HEK293 (cell line): ENCODE data around the gene GGTA1.

Experiments
- CTCF ChIA-PET: fragments of 350-600 bp; formaldehyde crosslinking; extraction: SDS; loops from one replicate; lab custom pipeline; 2021; ENCODE audit warnings: antibody characterized with exemption; lab: Yijun Ruan, JAX
- POLR2A ChIA-PET: fragments of 300-600 bp; formaldehyde crosslinking; extraction: SDS; loops from one replicate; lab custom pipeline; 2020; ENCODE audit warnings: antibody characterized with exemption, inconsistent platforms; lab: Yijun Ruan, JAX
- H3K27ac ChIP-seq: fragments of 200-500 bp; sonication (Bioruptor generic); 2 replicates; pipeline ENCODE4 v1.5.1; 2014; ENCODE audit warnings: low read depth, low read length, control low read depth, inconsistent platforms; ENCODE audit errors: extremely low read depth
- H3K36me3 ChIP-seq, 2 experiments: fragments of 200-500 bp in 1 of 2; sonication (Bioruptor generic) in 1 of 2; 1 replicate in 1 of 2; 2 replicates in 1 of 2; pipeline ENCODE4 v1.5.1; 2014 to 2017; ENCODE audit warnings: inconsistent platforms in 2 of 2, low read length in 2 of 2; ENCODE audit not compliant: control insufficient read depth in 2 of 2, insufficient read depth in 1 of 2
- H3K4me1 ChIP-seq: fragments of 200-500 bp; sonication (Bioruptor generic); 2 replicates; pipeline ENCODE4 v1.5.1; 2014; ENCODE audit warnings: mild to moderate bottlenecking, low read length, inconsistent platforms; ENCODE audit not compliant: control insufficient read depth, insufficient read depth
- H3K4me3 ChIP-seq: 2 replicates; pipeline ENCODE4 v1.5.1; 2011; ENCODE audit warnings: low read depth, mild to moderate bottlenecking, control low read depth, low read length, moderate library complexity
- H3K9me3 ChIP-seq: fragments of 200-500 bp; sonication (Bioruptor generic); 2 replicates; pipeline ENCODE4 v1.5.1; 2014; ENCODE audit warnings: low read depth, low read length, inconsistent platforms; ENCODE audit not compliant: control insufficient read depth, insufficient read depth
- BCL11B ChIP-seq: fragments of 450-650 bp; formaldehyde crosslinking; IDR thresholded peaks from 2 replicates; pipeline ENCODE4 v1.5.1; 2016; ENCODE audit warnings: low read depth, missing biosample characterization, missing genetic modification characterization
- EGR2 ChIP-seq: fragments of 450-650 bp; formaldehyde crosslinking; IDR thresholded peaks from 2 replicates; pipeline ENCODE4 v1.5.1; 2016; ENCODE audit warnings: low read depth, missing biosample characterization, missing genetic modification characterization
- HOXA7 ChIP-seq: sonication (generic); formaldehyde crosslinking; IDR thresholded peaks from 2 replicates; pipeline ENCODE4 v1.8.1; 2022; ENCODE audit warnings: missing genetic modification reagents, borderline replicate concordance
- OVOL3 ChIP-seq: fragments of 450-650 bp; formaldehyde crosslinking; IDR thresholded peaks from 2 replicates; pipeline ENCODE4 v1.5.1; 2016; ENCODE audit warnings: missing biosample characterization, missing genetic modification characterization
- WT1 ChIP-seq: fragments of 450-650 bp; formaldehyde crosslinking; IDR thresholded peaks from 2 replicates; pipeline ENCODE4 v1.5.1; 2016; ENCODE audit warnings: missing biosample characterization, missing genetic modification characterization
- ZBTB11 ChIP-seq: fragments of 450-650 bp; formaldehyde crosslinking; conservative IDR thresholded peaks from 2 replicates; pipeline ENCODE4 v1.5.1; 2016; ENCODE audit warnings: low read depth, missing biosample characterization, missing genetic modification characterization
- ZFHX2 ChIP-seq: fragments of 450-650 bp; formaldehyde crosslinking; conservative IDR thresholded peaks from 2 replicates; pipeline ENCODE4 v1.5.1; 2016; ENCODE audit warnings: missing biosample characterization, missing genetic modification characterization
- ZFP69B ChIP-seq: fragments of 450-650 bp; formaldehyde crosslinking; IDR thresholded peaks from 2 replicates; pipeline ENCODE4 v1.5.1; 2016; ENCODE audit warnings: missing biosample characterization, missing genetic modification characterization
- ZNF10 ChIP-seq: fragments of 450-650 bp; formaldehyde crosslinking; IDR thresholded peaks from 2 replicates; pipeline ENCODE4 v1.5.1; 2017; ENCODE audit warnings: missing biosample characterization, missing genetic modification characterization
- ZNF133 ChIP-seq: fragments of 450-650 bp; formaldehyde crosslinking; IDR thresholded peaks from 2 replicates; pipeline ENCODE4 v1.5.1; 2016; ENCODE audit warnings: missing biosample characterization, missing genetic modification characterization
- ZNF140 ChIP-seq: fragments of 450-650 bp; formaldehyde crosslinking; IDR thresholded peaks from 2 replicates; pipeline ENCODE4 v1.5.1; 2016; ENCODE audit warnings: missing biosample characterization, missing genetic modification characterization
- ZNF146 ChIP-seq: fragments of 450-650 bp; formaldehyde crosslinking; IDR thresholded peaks from 2 replicates; pipeline ENCODE4 v1.5.1; 2016; ENCODE audit warnings: missing biosample characterization, missing genetic modification characterization
- ZNF184 ChIP-seq: fragments of 450-650 bp; IDR thresholded peaks from 2 replicates; pipeline ENCODE4 v1.5.1; 2018; ENCODE audit warnings: missing biosample characterization, mild to moderate bottlenecking, missing genetic modification characterization
- ZNF211 ChIP-seq: fragments of 450-650 bp; formaldehyde crosslinking; IDR thresholded peaks from 2 replicates; pipeline ENCODE4 v1.5.1; 2016; ENCODE audit warnings: low read depth, missing biosample characterization, missing genetic modification characterization
- ZNF302 ChIP-seq: fragments of 450-650 bp; formaldehyde crosslinking; IDR thresholded peaks from 2 replicates; pipeline ENCODE4 v1.5.1; 2016; ENCODE audit warnings: missing biosample characterization, missing genetic modification characterization, low read depth
- ZNF311 ChIP-seq: fragments of 450-650 bp; formaldehyde crosslinking; IDR thresholded peaks from 2 replicates; pipeline ENCODE4 v1.5.1; 2017; ENCODE audit warnings: missing biosample characterization, missing genetic modification characterization, borderline replicate concordance
- ZNF391 ChIP-seq: fragments of 450-650 bp; formaldehyde crosslinking; IDR thresholded peaks from 2 replicates; pipeline ENCODE4 v1.5.1; 2016; ENCODE audit warnings: low read depth, missing biosample characterization, missing genetic modification characterization, borderline replicate concordance
- ZNF416 ChIP-seq: fragments of 450-650 bp; formaldehyde crosslinking; IDR thresholded peaks from 2 replicates; pipeline ENCODE4 v1.5.1; 2016; ENCODE audit warnings: missing biosample characterization, missing genetic modification characterization
- ZNF510 ChIP-seq: fragments of 450-650 bp; formaldehyde crosslinking; IDR thresholded peaks from 2 replicates; pipeline ENCODE4 v1.5.1; 2018; ENCODE audit warnings: mild to moderate bottlenecking, missing genetic modification characterization, missing biosample characterization; ENCODE audit not compliant: insufficient replicate concordance
- ZNF529 ChIP-seq: fragments of 450-650 bp; formaldehyde crosslinking; IDR thresholded peaks from 2 replicates; pipeline ENCODE4 v1.5.1; 2017; ENCODE audit warnings: missing genetic modification characterization, missing biosample characterization; ENCODE audit not compliant: insufficient replicate concordance
- ZNF558 ChIP-seq: fragments of 450-650 bp; formaldehyde crosslinking; IDR thresholded peaks from 2 replicates; pipeline ENCODE4 v1.5.1; 2016; ENCODE audit warnings: missing biosample characterization, missing genetic modification characterization
- ZNF560 ChIP-seq: fragments of 450-650 bp; formaldehyde crosslinking; IDR thresholded peaks from 2 replicates; pipeline ENCODE4 v1.5.1; 2017; ENCODE audit warnings: missing biosample characterization, missing genetic modification characterization, borderline replicate concordance
- ZNF580 ChIP-seq: fragments of 450-650 bp; formaldehyde crosslinking; IDR thresholded peaks from 2 replicates; pipeline ENCODE4 v1.5.1; 2016; ENCODE audit warnings: missing biosample characterization, missing genetic modification characterization
- ZNF600 ChIP-seq: fragments of 450-650 bp; formaldehyde crosslinking; IDR thresholded peaks from 2 replicates; pipeline ENCODE4 v1.5.1; 2016; ENCODE audit warnings: missing biosample characterization, missing genetic modification characterization
- ZNF624 ChIP-seq: fragments of 450-650 bp; formaldehyde crosslinking; IDR thresholded peaks from 2 replicates; pipeline ENCODE4 v1.5.1; 2017; ENCODE audit warnings: missing biosample characterization, missing genetic modification characterization
- ZNF791 ChIP-seq: fragments of 450-650 bp; formaldehyde crosslinking; IDR thresholded peaks from 2 replicates; pipeline ENCODE4 v1.5.1; 2016; ENCODE audit warnings: missing biosample characterization, missing genetic modification characterization

The GGTA1 gene

GRCh38 chr9:121491111-121491510 lies 8.5 kb downstream of the GGTA1 start (continued):
- TF ChIP-seq BCL11B: no peak
- TF ChIP-seq ZNF211 (tag by site-specific recombination): no peak
- no peak for TF ChIP-seq ZFP69B (tag by site-specific recombination)
- TF ChIP-seq OVOL3 (tag by site-specific recombination): no peak
- TF ChIP-seq ZNF510 (tag by site-specific recombination): no peak
- no peak for TF ChIP-seq ZNF184 (tag by site-specific recombination)
- no peak for TF ChIP-seq HOXA7 (CRISPR knock-in tag)
- no peak for TF ChIP-seq ZNF10
- no peak for TF ChIP-seq ZNF146
- no peak for TF ChIP-seq ZNF140 (tag by site-specific recombination)

- H3K9me3 ChIP-seq: no peaks in the 10 kb centered on the region
- H3K4me1 ChIP-seq: no peaks in the 10 kb centered on the region
- H3K36me3 ChIP-seq: no peaks in the 10 kb centered on the region
- no peak overlapping the region for H3K4me3 ChIP-seq
- H3K27ac ChIP-seq: no peak overlapping the region
- CTCF ChIA-PET: interaction anchor here (1.1 kb wide), 2 partner anchors 8 to 13 kb away, joined by 3 to 4 read pairs; no protein-coding TSS in a partner anchor
- POLR2A ChIA-PET: interaction anchor here (1.1 kb wide), 1 partner anchor 11 kb away, joined by 4 read pairs; no protein-coding TSS in a partner anchor
- no peak for TF ChIP-seq ZNF133 (tag by site-specific recombination)
- TF ChIP-seq ZNF529 (tag by site-specific recombination): no peak
- no peak for TF ChIP-seq ZNF311
- TF ChIP-seq ZNF391 (tag by site-specific recombination): no peak
- no peak for TF ChIP-seq ZNF416
- TF ChIP-seq EGR2 (tag by site-specific recombination): no peak
These were observed 10.3 kb downstream of the GGTA1 start for GRCh38 chr9:121489344-121489743.

GRCh38 chr9:121486043-121486442 lies 13.6 kb downstream of the GGTA1 start:
- ChIA-PET POLR2A (no interaction called here), CTCF (interaction anchor here (0.6 kb wide), 1 partner anchor 166 kb away, joined by 3 read pairs; no protein-coding TSS in a partner anchor)
- peak; percentile 62 for TF ChIP-seq EGR2 (tag by site-specific recombination)
- no peak for TF ChIP-seq WT1 (tag by site-specific recombination)
- TF ChIP-seq ZNF560: no peak
- no peak for TF ChIP-seq ZNF791
- no peak for TF ChIP-seq ZNF600 (tag by site-specific recombination)
- no peak for TF ChIP-seq ZNF558 (tag by site-specific recombination)
- peak; percentile 48; the same call in 1 of the 2 replicates for TF ChIP-seq ZFHX2 (tag by site-specific recombination)
- no peaks in the 10 kb centered on the region for H3K36me3 ChIP-seq
- H3K9me3 ChIP-seq: no peaks in the 10 kb centered on the region
- no peaks in the 10 kb centered on the region for H3K4me1 ChIP-seq
- no peak overlapping the region for H3K4me3 ChIP-seq
- H3K27ac ChIP-seq: no peak overlapping the region

- POLR2A ChIA-PET: no interaction called here
These were observed 14.0 kb downstream of the GGTA1 start for GRCh38 chr9:121485623-121486022.

More at GRCh38 chr9:121485623-121486022, 14.0 kb downstream of the GGTA1 start:
- Histone ChIP-seq H3K36me3 (no peaks in the 10 kb centered on the region), H3K27ac (no peak overlapping the region)
- TF ChIP-seq ZNF580: no peak
- TF ChIP-seq WT1 (tag by site-specific recombination): no peak
- no peak for TF ChIP-seq ZNF391 (tag by site-specific recombination)
- TF ChIP-seq ZBTB11 (tag by site-specific recombination): no peak
- no peak for TF ChIP-seq ZNF624 (tag by site-specific recombination)
- no peak for TF ChIP-seq ZNF302
- TF ChIP-seq, all 188 proteins: peak for 0
- CTCF ChIA-PET: interaction anchor here (0.6 kb wide), 2 partner anchors 165 to 979 kb away, joined by 3 read pairs; no protein-coding TSS in a partner anchor
- no peak overlapping the region for H3K4me3 ChIP-seq
- no peaks in the 10 kb centered on the region for H3K4me1 ChIP-seq
- no peaks in the 10 kb centered on the region for H3K9me3 ChIP-seq
